ENCODE data around the gene CHD8.

Gene CHD8

DNA sequence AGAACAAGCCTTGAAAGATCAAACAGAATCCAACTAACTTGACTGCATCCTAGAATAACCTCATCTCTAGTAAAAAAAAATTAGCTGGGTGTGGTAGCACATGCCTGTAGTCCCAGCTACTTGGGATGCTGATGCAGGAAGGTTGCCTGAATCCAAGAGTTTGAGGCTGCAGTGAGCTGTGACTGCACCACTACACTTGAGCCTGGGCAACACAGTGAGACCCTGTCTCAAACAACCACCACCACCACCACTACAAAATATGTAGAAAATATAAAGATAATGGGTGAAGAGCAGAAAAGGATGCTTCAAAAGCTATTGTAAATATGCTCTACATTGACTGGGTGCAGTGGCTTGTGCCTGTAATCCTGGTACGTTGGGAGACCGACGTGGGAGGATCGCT is 99.4 kb downstream of the CHD8 start:
- no peak for TF ChIP-seq POLR2AphosphoS5 (IDR thresholded peaks at IDR 0.05; ENCODE audit: low read depth)
- no peak for TF ChIP-seq SPI1 (IDR thresholded peaks at IDR 0.05; ENCODE audit: borderline replicate concordance, low read depth)
- TF ChIP-seq, protein P1, sequence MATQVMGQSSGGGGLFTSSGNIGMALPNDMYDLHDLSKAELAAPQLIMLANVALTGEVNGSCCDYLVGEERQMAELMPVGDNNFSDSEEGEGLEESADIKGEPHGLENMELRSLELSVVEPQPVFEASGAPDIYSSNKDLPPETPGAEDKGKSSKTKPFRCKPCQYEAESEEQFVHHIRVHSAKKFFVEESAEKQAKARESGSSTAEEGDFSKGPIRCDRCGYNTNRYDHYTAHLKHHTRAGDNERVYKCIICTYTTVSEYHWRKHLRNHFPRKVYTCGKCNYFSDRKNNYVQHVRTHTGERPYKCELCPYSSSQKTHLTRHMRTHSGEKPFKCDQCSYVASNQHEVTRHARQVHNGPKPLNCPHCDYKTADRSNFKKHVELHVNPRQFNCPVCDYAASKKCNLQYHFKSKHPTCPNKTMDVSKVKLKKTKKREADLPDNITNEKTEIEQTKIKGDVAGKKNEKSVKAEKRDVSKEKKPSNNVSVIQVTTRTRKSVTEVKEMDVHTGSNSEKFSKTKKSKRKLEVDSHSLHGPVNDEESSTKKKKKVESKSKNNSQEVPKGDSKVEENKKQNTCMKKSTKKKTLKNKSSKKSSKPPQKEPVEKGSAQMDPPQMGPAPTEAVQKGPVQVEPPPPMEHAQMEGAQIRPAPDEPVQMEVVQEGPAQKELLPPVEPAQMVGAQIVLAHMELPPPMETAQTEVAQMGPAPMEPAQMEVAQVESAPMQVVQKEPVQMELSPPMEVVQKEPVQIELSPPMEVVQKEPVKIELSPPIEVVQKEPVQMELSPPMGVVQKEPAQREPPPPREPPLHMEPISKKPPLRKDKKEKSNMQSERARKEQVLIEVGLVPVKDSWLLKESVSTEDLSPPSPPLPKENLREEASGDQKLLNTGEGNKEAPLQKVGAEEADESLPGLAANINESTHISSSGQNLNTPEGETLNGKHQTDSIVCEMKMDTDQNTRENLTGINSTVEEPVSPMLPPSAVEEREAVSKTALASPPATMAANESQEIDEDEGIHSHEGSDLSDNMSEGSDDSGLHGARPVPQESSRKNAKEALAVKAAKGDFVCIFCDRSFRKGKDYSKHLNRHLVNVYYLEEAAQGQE (IDR thresholded peaks at IDR 0.05; ENCODE audit: insufficient replicate concordance, low read depth), result no peak
- TF ChIP-seq, protein P2, sequence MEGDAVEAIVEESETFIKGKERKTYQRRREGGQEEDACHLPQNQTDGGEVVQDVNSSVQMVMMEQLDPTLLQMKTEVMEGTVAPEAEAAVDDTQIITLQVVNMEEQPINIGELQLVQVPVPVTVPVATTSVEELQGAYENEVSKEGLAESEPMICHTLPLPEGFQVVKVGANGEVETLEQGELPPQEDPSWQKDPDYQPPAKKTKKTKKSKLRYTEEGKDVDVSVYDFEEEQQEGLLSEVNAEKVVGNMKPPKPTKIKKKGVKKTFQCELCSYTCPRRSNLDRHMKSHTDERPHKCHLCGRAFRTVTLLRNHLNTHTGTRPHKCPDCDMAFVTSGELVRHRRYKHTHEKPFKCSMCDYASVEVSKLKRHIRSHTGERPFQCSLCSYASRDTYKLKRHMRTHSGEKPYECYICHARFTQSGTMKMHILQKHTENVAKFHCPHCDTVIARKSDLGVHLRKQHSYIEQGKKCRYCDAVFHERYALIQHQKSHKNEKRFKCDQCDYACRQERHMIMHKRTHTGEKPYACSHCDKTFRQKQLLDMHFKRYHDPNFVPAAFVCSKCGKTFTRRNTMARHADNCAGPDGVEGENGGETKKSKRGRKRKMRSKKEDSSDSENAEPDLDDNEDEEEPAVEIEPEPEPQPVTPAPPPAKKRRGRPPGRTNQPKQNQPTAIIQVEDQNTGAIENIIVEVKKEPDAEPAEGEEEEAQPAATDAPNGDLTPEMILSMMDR (IDR thresholded peaks at IDR 0.05; ENCODE audit: insufficient read depth, low read length), result no peak
- no peak for TF ChIP-seq GABPA (IDR thresholded peaks at IDR 0.05; ENCODE audit: low read depth)
- Histone ChIP-seq H3K27me3 (ENCODE audit: insufficient read depth, poor library complexity, severe bottlenecking) (no peaks in the 10 kb centered on the region), H3K27ac (replicated peaks) (no peak overlapping the region), H3K4me3 (replicated peaks; ENCODE audit: insufficient read depth, low read length) (no peak overlapping the region)
- DNase-seq (ENCODE audit: low read depth in 1 of 2, low spot score in 1 of 2), result no peak

DNA sequence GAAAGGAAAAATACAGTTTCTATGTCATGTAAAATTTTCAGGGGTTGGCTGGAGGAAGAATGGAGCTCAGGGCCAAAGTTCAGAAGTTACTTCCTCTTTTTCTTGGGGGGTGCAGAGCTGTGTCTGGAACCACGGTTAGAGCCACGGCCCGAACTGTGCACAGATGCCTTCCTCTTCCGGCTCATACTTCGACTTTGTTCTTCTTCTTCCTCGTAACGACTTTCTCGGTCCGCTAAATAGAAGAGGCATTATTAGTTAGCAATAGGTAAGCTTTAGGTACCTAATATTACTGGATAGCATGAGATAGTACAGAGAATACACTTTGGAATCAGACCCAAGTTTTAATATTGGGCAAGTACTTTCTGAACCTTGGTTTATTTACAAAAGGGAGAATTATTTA is 103.3 kb downstream of the CHD8 start:
- H3K27ac ChIP-seq (replicated peaks), result peak overlapping the region; percentile 70
- TF ChIP-seq SPI1 (IDR thresholded peaks at IDR 0.05; ENCODE audit: borderline replicate concordance, low read depth), result peak; percentile 64; the same call in 1 of the 2 replicates
- TF ChIP-seq, protein P1 (IDR thresholded peaks at IDR 0.05; ENCODE audit: insufficient replicate concordance, low read depth), result no peak
- DNase-seq (ENCODE audit: low read depth in 1 of 2, low spot score in 1 of 2), result peak; percentile 50 to 89

DNA sequence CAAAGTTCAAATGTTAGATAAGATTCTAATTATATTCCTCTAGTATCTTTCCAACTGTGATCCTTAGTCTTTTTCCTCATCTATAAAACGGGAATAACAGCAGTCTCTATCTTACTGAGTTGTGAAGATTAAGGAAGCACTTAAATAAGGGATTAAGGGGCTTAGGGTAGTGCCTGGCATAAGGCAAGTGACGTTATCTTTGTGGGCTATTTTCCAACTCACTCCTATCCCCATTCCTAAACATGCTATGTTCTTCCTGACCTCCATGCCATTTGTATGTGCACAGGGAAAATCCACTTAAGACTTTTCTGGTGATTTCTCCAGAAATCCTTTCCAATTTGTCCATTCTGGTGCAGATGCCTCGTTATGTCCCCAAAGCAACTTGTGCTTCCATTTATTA is 105.4 kb downstream of the CHD8 start:
- no peaks in the 10 kb centered on the region for H3K27me3 ChIP-seq (ENCODE audit: insufficient read depth, poor library complexity, severe bottlenecking)
- H3K4me3 ChIP-seq (replicated peaks; ENCODE audit: insufficient read depth, low read length), result no peak overlapping the region
- no peak overlapping the region for H3K27ac ChIP-seq (replicated peaks)
- no peak for DNase-seq (ENCODE audit: low read depth in 1 of 2, low spot score in 1 of 2)
- TF ChIP-seq POLR2AphosphoS5 (IDR thresholded peaks at IDR 0.05; ENCODE audit: low read depth), result no peak; the same call in 1 of the 2 replicates
- TF ChIP-seq, protein P1 (IDR thresholded peaks at IDR 0.05; ENCODE audit: insufficient replicate concordance, low read depth), result no peak
- TF ChIP-seq GABPA (IDR thresholded peaks at IDR 0.05; ENCODE audit: low read depth), result no peak
- TF ChIP-seq, protein P2 (IDR thresholded peaks at IDR 0.05; ENCODE audit: insufficient read depth, low read length), result no peak
- TF ChIP-seq SPI1 (IDR thresholded peaks at IDR 0.05; ENCODE audit: borderline replicate concordance, low read depth), result no peak

More for the DNA sequence above, 103.3 kb downstream of the CHD8 start:
- Histone ChIP-seq H3K4me3 (replicated peaks; ENCODE audit: insufficient read depth, low read length) (no peak overlapping the region), H3K27me3 (ENCODE audit: insufficient read depth, poor library complexity, severe bottlenecking) (no peaks in the 10 kb centered on the region)
